ENCODE measurements around the gene EXOSC5.

- no peak for TF ChIP-seq FOXK2 (IDR thresholded peaks at IDR 0.05)
- no peak for TF ChIP-seq LEF1 (IDR thresholded peaks at IDR 0.05; ENCODE audit: borderline replicate concordance)
- TF ChIP-seq TARDBP (IDR thresholded peaks at IDR 0.05) = no peak
- TF ChIP-seq ARNT (IDR thresholded peaks at IDR 0.05) = no peak
These were observed 48.4 kb upstream of the EXOSC5 start for GRCh38 chr19:41445575-41445974.

Measured in HEK293T (cell line).